ENCODE data around the gene OCIAD1.

GRCh38 chr4:48910511-48910910 lies 79.6 kb downstream of the OCIAD1 start:
- TF ChIP-seq EZH2phosphoT487 (IDR thresholded peaks at IDR 0.05; ENCODE audit: low read length), result no peak
- TF ChIP-seq, protein P1, sequence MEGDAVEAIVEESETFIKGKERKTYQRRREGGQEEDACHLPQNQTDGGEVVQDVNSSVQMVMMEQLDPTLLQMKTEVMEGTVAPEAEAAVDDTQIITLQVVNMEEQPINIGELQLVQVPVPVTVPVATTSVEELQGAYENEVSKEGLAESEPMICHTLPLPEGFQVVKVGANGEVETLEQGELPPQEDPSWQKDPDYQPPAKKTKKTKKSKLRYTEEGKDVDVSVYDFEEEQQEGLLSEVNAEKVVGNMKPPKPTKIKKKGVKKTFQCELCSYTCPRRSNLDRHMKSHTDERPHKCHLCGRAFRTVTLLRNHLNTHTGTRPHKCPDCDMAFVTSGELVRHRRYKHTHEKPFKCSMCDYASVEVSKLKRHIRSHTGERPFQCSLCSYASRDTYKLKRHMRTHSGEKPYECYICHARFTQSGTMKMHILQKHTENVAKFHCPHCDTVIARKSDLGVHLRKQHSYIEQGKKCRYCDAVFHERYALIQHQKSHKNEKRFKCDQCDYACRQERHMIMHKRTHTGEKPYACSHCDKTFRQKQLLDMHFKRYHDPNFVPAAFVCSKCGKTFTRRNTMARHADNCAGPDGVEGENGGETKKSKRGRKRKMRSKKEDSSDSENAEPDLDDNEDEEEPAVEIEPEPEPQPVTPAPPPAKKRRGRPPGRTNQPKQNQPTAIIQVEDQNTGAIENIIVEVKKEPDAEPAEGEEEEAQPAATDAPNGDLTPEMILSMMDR (IDR thresholded peaks at IDR 0.05; ENCODE audit: low read length), result no peak
